Ovary (tissue), 3 donors: ENCODE measurements around the gene LGR4.

Source experiments
- CTCF ChIP-seq, 3 donors: fragments of 450-650 bp in 2 of 3; fragments of 200-600 bp in 1 of 3; IDR thresholded peaks; one replicate each; pipeline versions ENCODE4 v1.5.1 to v1.8.0; 2016 to 2022; ENCODE audit warnings: antibody characterized with exemption in 3 of 3, mild to moderate bottlenecking in 1 of 3
- EP300 ChIP-seq: sonication (generic); formaldehyde crosslinking; IDR thresholded peaks from one replicate; pipeline ENCODE4 v1.6.1; 2017; ENCODE audit warnings: antibody characterized with exemption
- POLR2A ChIP-seq: fragments of 450-650 bp; IDR thresholded peaks from one replicate; pipeline ENCODE4 v1.6.1; 2017; ENCODE audit warnings: antibody characterized with exemption, mild to moderate bottlenecking, moderate library complexity
- donor health status: DM: no; HTN: no; CAD: no.

- TF ChIP-seq CTCF (IDR thresholded peaks at IDR 0.05) (no peak), POLR2A (no peak), EP300 (no peak)
Measured at GRCh38 chr11:27358296-27358695, 114.3 kb downstream of the LGR4 start.
